ENCODE data around the gene LIN52. TPM values are rescaled to one million over a fixed set of nuclear protein-coding genes. Genes with fewer than 3 reads are reported as not detected.

LIN52 gene
- total and polyA plus RNA-seq, 2 of the 13 experiments (the other 11 are each of a cell fraction or from before 2014, with no cell fraction given): 11.4 to 23.3 TPM

DNA sequence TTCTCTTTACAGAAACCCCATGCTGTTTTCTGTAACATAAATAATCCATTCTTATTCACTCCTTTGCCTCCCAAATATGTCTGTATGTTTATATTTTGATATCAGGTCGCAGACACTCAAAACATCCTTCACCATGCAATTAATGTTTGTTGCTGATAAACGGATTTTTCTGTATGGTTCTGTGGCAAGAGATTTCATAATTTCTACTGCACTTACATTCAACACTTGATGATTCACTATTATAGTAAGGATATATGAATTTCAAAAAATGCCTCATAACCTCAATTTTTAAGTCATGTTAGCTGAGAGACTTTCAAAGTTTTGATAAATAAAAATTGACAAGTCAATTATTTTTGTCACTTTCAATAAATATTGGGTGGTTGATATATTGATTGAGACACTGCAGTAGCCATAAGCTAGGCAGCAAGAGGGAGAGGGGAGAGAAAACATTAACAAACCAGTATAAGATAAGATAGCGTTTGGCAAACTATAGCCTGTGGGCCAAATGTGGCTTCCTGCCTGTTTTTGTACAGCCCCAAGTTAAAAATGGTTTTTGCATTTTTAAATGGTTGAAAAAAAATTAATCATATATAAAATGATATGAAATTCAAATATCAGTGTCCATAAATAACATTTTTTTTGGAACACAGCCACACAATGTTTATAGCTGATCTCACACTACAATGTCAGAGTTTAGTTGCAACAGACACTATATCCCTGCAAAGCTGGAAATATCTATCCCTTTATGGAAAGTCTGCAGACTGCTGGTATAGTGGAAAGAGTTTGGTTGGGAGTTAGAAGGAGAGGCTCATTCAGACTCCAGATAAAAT, 18.8 kb upstream of the LIN52 start:
- CTCF ChIA-PET (ENCODE audit: low intra/inter-chr PET ratio, low total read pairs): no interaction called here
- Histone ChIP-seq H2AFZ (ENCODE audit: low read length) (no peak overlapping the region), H3K9ac (ENCODE audit: insufficient read depth, low read depth, low read length) (no peak overlapping the region), H3K9me3 (ENCODE audit: low read length) (no peaks in the 10 kb centered on the region), H3K36me3 (replicated peaks in 1 of 2; ENCODE audit: control insufficient read depth in 1 of 2, insufficient read depth in 2 of 2, low read length in 2 of 2) (peaks cover 7 to 48% of the 10 kb centered on the region in 2 experiments), H3K27me3 (ENCODE audit: control insufficient read depth in 1 of 2, insufficient read depth in 2 of 2, low read length in 2 of 2) (no peaks in the 10 kb centered on the region), H3K79me2 (ENCODE audit: insufficient read depth, low read length) (no peaks in the 10 kb centered on the region), H3K4me2 (ENCODE audit: low read depth, low read length) (no peak overlapping the region), H3K27ac (ENCODE audit: extremely low read length, insufficient read depth, low read length) (no peak overlapping the region), H4K20me1 (ENCODE audit: insufficient read depth, low read length) (no peaks in the 10 kb centered on the region), H3K4me1 (ENCODE audit: insufficient read depth, low read length) (no peaks in the 10 kb centered on the region), H3K4me3 (replicated peaks in 1 of 3; ENCODE audit: insufficient read depth in 1 of 3, low read depth in 2 of 3, low read length in 3 of 3) (no peak overlapping the region)
- FAIRE-seq: no peak
- TSS peak; percentile 15 for BruUV-seq (replicated peaks)
- no peak for TF ChIP-seq ZNF557 (CRISPR knock-in tag; IDR thresholded peaks at IDR 0.05)
- no peak for TF ChIP-seq ZNF772 (CRISPR knock-in tag; IDR thresholded peaks at IDR 0.05)
- TF ChIP-seq ZNF652 (CRISPR knock-in tag; IDR thresholded peaks at IDR 0.05; ENCODE audit: borderline replicate concordance, low read depth): no peak
- TF ChIP-seq KLF11 (CRISPR knock-in tag; IDR thresholded peaks at IDR 0.05): no peak
- no peak for TF ChIP-seq ARNT2 (CRISPR knock-in tag; IDR thresholded peaks at IDR 0.05; ENCODE audit: low read depth)
- no peak for TF ChIP-seq KLF9 (CRISPR knock-in tag; IDR thresholded peaks at IDR 0.05; ENCODE audit: low read depth)
- TF ChIP-seq SRSF1 (optimal IDR thresholded peaks at IDR 0.05; ENCODE audit: low read depth, low read length): no peak
- TF ChIP-seq, protein P1, sequence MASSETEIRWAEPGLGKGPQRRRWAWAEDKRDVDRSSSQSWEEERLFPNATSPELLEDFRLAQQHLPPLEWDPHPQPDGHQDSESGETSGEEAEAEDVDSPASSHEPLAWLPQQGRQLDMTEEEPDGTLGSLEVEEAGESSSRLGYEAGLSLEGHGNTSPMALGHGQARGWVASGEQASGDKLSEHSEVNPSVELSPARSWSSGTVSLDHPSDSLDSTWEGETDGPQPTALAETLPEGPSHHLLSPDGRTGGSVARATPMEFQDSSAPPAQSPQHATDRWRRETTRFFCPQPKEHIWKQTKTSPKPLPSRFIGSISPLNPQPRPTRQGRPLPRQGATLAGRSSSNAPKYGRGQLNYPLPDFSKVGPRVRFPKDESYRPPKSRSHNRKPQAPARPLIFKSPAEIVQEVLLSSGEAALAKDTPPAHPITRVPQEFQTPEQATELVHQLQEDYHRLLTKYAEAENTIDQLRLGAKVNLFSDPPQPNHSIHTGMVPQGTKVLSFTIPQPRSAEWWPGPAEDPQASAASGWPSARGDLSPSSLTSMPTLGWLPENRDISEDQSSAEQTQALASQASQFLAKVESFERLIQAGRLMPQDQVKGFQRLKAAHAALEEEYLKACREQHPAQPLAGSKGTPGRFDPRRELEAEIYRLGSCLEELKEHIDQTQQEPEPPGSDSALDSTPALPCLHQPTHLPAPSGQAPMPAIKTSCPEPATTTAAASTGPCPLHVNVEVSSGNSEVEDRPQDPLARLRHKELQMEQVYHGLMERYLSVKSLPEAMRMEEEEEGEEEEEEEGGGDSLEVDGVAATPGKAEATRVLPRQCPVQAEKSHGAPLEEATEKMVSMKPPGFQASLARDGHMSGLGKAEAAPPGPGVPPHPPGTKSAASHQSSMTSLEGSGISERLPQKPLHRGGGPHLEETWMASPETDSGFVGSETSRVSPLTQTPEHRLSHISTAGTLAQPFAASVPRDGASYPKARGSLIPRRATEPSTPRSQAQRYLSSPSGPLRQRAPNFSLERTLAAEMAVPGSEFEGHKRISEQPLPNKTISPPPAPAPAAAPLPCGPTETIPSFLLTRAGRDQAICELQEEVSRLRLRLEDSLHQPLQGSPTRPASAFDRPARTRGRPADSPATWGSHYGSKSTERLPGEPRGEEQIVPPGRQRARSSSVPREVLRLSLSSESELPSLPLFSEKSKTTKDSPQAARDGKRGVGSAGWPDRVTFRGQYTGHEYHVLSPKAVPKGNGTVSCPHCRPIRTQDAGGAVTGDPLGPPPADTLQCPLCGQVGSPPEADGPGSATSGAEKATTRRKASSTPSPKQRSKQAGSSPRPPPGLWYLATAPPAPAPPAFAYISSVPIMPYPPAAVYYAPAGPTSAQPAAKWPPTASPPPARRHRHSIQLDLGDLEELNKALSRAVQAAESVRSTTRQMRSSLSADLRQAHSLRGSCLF (CRISPR knock-in tag; IDR thresholded peaks at IDR 0.05; ENCODE audit: borderline replicate concordance): no peak
- in situ Hi-C loops (cut with HindIII; ENCODE audit: extremely low pct_ligation_motif_present, low pct_unique_long_range_greater_than_20kb) (no loop called here), intact Hi-C loops (cut with micrococcal nuclease; ENCODE audit: unreplicated experiment) (no loop called here)
- 84% methylated on average over 3 of the region's 3 CpGs for WGBS (ENCODE audit: low lambda C conversion rate)
- POLR2A ChIA-PET: no interaction called here
- DNase-seq (ENCODE audit: low spot score): no peak
- ATAC-seq: no peak

All from HepG2 (cell line).